HG03095 (cell line): ENCODE data around the gene CCL25.
"Not testable (repeated sequence)": the region's sequence is repeated elsewhere in the genome, so short reads cannot be mapped to it uniquely, and the experiment has no call there.

Experiments used
- ATAC-seq: cut with Tn5 transposase; IDR thresholded peaks from one replicate; pipeline ENCODE4 v1.9.1; 2021; ENCODE audit warnings: moderate library complexity; ENCODE audit not compliant: unreplicated experiment

Gene CCL25, protein sequence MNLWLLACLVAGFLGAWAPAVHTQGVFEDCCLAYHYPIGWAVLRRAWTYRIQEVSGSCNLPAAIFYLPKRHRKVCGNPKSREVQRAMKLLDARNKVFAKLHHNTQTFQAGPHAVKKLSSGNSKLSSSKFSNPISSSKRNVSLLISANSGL

DNA sequence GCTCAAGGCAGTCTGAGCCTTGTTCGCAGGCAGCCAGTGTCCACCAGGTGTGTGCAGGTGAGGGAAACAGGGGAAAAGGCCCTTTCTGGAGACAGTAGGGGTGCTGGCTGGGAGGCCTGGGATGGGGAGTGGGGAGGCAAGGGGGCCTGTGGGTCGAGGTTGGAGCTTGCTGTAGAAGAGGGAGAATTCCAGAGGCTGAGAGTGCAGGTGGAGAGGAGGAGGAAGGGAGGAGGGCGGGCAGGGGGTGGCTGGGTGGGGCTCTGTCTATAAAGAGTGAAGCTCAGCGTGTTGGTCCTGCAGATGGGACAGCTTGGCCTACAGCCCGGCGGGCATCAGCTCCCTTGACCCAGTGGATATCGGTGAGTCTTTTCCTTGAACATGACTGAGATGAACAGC, at the start of gene CCL25:
CCL25 (plus strand) TSS at position 297 of the 396 bp plus-strand sequence. CDS start 290 bp downstream, outside the sequence.
- no peak for ATAC-seq

DNA sequence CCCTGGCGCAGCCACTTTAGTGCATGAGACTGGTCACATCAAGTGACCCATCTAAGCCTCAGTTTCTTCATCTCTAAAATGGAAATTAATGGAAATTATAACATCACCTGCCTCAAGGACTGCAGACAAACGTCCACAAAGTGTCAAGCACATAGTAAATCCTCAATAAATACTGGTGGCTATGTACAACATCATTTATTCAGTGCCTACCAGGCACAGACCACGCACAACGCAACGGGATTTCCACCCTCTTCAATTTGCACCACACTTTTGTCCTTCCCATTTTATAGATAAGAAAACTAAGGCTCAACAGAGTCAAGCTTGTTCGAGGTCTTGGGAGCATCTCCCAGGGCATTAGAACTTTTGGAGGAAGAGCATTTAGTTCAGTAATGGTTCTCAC, 48.6 kb upstream of the CCL25 start:
- no peak for ATAC-seq

DNA sequence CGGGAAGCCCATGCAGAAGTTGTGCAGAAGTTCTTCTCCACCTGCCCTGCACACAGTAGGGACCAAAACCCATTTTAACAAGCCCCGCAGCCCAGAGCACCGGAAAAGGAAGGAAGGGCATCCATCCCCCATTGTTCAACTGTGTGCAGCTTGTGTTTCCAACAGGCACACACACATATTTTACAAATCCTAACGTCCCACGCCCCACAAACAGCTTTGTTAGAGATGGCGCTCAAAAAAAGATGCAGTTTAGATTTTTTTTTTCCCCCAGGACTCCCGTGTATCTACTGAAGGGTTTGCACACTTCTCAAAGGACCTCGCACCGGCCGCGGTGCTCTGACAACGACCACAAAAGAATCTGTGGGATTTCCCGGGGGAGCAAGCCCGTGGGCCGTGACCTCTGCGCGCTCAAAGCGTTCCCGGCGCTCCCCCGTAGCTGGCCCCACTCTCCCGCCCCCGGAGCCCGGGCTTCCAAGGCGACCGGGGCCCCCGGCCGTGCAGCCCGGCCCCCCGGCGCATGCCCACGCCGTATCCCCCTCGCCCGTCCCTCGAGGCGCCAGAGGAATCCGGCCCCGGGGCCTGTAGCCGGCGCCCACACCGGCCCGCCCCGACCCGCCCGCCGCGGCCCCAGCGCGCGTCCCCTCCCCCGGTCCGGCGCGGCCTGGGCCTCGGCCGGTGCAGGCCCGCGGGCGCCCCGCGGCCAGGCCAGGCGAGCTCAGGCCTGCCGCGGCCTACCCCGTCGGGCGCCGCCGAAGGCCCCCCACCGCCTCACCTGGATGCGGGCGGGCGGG, 47.6 kb upstream of the CCL25 start:
- peak; percentile 18 for ATAC-seq

DNA sequence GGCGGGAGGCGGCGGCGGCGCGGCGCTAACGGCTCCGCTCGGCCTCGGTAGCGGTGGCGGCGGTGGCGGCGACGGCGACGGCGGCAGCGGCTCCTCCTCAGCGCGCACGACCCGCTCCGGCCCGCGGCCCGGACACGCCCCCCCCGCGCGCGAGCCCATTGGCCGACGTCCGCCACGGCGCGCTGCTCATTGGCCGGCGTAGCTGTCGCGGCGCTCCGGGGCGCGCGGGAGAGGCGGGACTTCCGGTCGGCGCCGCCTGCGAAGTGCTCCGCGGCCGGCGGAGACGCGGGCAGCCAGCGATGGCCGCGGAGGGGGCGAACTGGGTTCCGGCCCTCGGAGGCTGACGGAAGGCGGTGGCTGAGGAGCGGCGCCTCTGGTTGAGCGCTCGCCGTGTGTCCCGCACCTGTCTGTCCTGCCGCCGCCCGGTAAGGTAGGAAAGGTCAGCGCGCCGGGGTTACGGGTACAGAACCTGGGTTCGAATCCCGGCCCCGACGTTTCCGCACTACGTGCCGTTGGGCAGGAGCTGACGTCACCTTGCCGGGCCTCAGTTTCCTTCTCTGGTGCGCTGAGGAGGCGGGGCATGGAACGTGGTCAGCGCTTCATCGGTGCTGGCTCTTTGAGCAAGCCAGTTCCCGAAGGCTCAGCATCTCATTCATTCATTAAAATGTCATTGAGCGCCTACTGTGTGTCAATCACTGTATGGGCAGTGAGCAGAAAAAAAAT, 46.9 kb upstream of the CCL25 start, which contains the start of gene ELAVL1:
ELAVL1 (minus strand) TSS at position 108 of the 723 bp plus-strand sequence. CDS start 13,826 bp downstream, outside the sequence.
- ATAC-seq, result peak; percentile 52

DNA sequence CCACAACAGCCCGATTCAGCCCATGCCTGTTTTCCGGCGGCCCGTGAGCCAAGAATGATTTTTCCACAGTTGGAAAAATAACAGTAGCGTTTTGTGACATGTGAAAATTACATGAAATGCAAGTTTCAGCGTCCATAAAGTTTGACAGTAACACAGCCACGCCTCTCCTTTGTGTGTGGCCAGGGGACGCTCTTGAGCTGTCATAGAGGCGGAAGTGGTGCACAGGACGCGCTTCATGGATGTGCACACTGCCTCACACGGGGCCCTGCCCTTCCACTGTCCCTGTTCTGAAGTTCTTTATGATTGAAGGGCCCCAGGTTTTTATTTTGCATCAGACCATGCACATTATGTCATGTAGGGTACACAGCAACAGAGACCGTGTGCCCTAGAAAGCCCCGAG, 34.8 kb upstream of the CCL25 start:
- no peak for ATAC-seq

DNA sequence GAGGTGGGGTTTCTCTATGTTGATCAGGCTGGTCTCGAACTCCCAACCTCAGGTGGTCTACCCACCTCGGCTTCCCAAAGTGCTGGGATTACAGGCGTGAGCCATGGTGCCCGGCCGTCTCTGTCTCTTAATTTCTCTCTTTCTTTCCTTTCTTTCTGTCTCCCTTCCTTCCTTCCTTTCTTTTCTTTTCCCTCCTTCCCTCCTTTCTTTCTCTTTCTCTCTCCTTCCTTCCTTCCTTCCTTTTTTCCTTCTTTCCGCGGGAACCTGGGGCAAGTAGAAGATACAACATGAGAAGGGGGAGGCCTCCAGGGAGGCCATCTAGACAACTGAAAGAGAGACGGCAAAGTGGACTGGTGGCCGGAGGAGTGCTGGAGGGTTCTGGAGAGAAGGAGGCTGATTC, 31.9 kb upstream of the CCL25 start:
- ATAC-seq, result no peak

DNA sequence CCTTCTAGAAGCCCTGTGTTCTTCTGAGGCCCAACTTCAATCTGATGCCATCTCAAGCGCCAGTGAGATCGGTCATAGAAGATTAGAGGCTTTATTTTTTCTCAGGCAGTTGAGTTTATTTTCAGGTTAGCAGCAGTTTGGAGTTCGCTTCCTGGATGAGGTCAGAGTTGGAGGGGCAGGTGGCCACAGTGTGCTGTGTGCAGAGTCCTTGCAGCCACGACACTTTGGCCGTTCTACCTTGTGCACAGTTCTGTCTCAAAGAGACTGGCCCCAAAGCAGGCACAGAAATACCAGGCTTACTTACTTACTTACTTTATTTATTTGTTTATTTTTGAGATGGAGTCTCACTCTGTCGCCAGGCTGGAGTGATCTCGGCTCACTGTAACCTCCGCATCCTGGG, 31.2 kb upstream of the CCL25 start:
- no peak for ATAC-seq

DNA sequence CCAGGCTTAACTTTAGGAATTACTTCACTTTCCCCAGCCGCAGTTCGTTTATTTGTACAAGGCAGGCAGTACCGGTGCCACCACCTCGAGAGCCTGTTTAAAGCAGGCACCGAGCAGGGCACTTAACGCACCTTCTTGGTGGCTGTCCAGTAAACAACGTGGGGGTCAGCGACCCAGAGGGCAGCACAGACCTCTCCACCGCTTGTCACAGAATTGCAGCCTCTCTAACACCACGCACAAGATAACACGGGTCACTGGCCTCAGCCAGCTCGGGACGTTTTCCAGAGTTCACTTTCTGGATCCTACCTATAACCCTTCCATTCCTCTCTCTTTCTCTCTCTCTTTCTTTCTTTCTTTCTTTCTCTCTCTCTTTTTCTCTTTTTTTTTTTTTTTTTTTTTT, 30.3 kb upstream of the CCL25 start:
- ATAC-seq, result no peak

DNA sequence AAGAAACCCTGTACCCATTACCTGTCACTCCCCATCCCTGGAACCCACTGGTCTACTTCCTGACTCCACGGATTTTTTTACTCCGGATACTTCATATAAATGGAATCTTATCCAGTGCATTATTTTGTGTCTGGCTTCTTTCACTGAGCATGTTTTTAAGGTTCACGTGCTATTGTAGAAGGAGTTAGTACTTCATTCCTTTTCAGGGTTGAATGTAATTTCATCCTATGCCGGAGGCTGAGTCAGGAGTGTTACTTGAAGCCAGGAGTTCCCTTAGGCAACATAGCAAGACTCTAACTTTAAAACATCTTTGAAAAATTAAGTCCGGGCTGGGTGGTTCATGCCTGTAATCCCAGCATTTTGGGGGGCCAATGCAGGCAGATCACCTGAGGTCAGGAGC, 29.2 kb upstream of the CCL25 start:
- no peak for ATAC-seq

DNA sequence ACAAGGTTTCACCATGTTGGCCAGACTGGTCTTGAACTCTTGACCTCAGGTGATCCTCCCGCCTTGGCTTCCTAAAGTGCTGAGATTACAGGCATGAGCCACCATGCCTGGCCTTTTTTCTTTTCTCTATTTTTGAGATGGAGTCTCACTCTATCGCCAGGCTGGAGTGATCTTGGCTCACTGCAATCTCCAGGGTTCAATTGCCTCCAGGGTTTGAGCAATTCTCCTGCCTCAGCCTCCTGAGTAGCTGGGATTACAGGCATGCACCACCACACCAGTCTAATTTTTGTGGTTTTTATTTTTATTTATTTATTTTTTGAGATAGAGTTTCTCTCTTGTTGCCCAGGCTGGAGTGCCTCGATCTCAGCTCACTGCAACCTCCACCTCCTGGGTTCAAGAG, 28.3 kb upstream of the CCL25 start:
- ATAC-seq, result not testable (repeated sequence)

DNA sequence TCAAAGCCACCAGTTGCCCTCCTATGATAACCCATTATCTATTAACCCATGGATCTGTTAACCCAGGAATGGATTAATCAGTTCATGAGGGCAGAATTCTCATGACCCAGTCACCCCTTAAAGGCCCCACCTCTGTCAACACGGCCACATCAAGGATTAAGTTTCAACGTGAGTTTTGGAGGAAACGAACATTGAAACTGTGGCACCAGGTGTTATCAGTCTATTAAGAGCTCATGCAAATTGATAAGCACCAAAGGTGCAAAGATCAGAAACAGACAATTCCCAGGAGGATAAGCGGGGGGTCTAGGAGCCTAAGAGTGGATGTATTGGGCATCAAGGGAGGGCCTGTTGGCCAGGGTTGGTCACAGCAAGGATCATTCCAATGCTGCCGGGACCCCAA, 27.2 kb upstream of the CCL25 start:
- no peak for ATAC-seq

DNA sequence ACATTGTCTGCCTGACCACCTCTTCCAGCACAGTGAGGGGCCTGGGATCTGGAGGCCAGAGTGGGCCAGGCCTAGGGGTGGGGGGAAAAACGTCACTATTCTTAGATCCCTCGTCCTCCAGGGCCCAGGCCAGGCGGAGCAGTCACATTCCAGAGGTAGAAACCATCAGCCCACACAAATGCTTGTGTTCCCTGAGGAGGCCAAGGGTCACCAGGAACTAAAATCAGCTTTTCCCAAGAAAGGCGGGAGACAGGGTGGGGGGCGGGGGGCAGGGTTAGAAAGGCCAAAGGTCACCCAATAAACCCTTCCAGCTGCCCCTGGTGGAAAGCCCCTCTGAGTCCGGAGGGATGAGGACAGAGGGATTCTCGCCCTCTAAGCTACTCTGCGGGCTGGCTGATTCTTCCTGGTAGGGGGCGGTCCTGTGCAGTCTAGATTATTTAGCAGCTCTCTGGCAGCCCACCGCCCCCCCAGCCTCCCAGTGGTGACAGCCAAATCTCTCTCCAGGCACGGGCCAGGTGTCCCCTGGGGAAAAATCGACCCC, 23.5 kb upstream of the CCL25 start:
- ATAC-seq, result no peak

DNA sequence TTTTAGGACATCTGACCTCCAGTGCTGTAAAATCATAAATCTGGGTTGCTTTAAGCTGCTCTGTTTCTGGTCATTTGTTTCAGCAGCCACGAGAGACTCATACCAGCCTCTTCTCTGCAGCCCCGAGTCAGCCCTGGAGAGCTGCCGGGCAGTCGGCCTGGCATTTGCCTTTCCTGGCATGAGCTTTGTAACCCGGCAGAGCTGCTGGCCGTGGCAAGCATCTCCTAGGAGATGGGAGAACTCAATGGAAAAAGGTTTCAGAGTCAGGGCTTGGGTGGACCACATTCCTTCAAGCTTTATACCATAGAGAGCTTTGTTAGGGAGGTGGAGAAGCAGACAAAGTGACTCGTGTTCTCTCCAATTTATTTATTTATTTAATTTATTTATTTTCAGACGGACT, 21.6 kb upstream of the CCL25 start:
- ATAC-seq, result no peak

DNA sequence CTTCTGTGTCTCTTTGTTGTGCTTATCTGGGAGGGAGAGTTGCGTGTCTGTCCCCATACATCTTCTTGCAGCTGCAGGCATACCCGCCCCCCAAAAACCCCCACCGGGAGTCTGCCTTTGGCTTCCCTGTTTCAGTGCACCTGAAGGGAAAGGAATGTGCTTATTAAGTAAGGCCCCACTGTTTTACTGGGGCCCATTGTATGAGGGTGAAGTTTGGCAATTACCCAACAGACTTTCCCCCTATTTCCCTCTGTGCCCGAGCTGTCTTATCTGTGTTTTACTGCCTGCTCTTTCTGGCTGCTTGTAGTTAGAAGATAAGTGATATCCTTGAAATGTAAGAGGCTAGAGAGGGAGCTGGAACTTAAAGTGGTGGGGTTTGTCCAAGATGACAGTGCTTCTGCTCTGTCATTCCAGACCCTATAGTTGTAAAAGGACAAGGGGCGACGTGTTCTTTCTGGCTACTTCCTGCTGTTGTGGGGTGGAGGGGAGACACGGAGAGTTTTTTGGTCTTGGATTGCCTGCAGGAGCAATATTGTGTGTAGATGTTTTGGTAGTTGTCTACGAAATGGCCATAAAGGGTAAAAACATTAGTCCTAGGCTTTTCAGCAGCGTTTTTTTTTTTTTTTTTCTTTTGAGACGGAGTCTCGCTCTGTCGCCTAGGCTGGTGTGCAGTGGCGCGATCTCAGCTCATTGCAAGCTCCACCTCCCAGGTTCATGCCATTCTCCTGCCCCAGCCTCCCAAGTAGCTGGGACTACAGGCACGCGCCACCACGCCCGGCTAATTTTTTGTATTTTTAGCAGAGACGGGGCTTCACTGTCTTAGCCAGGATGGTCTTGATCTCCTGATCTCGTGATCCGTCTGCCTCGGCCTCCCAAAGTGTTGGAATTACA, 19.0 kb upstream of the CCL25 start:
- not testable (repeated sequence) for ATAC-seq

DNA sequence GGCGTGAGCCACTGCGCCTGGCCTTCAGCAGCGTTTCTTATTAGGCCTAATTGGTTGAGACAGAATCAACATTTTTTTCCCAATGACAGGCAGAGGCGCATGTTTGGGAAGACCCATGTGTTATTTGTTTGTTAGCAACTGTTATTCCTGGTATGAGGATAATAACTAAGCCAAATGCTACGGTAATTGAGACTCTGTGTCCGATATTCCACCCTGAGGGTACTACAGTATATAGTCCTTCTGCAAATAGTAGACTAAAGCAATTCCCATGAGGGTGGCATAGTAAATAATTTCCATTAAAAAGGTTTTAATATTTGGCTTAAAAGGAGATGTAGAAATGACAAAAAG, 18.4 kb upstream of the CCL25 start:
- ATAC-seq, result no peak

DNA sequence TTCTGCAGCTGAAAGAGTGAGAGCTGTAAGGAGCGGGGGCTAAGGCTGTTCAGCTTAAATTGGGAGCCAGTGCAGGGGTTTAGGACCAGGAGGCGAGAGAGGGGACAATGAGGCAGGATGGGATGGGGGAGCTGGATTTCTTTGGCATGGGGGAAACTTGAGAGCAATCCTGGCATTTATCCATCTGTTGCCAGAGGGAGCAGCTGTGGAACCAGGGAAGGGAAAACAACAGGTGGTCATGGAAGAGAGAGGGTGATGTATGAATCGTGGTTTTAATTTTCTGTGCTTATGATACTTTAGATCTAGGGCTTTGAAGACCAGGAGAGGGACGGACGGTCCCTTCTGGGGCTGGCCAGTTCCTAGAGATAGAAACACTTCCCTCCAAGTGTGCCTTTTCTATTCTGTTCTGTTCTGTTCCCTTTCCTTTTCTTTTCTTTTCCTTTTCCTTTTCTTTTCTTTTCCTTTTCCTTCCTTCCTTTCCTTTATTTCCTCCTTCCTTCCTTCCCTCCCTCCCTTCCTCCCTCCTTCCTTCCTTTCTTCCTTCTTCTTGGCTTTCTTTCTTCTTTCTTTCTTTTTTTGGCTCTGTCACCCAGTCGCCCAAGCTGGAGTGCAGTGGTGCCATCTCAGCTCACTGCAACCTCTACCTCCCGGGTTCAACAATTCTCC, 16.0 kb upstream of the CCL25 start:
- no peak for ATAC-seq

DNA sequence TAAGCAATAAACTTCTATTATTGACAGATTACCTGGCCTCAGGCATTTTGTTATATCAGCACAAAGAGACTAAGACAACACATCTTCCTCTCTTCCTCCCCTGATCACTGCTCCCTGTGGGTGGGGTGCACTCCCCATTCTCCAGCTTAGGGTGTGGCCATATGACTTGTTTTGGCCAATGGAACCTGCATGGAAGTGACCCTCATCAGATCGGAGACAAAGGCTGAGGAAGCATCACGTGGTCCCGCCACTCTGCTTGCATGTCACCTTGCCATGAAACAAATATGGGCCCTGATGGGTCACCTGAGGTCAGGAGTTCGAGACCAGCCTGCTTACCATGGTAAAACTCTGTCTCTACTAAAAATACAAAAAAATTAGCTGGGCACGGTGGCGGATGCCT, 13.7 kb upstream of the CCL25 start:
- ATAC-seq, result no peak

DNA sequence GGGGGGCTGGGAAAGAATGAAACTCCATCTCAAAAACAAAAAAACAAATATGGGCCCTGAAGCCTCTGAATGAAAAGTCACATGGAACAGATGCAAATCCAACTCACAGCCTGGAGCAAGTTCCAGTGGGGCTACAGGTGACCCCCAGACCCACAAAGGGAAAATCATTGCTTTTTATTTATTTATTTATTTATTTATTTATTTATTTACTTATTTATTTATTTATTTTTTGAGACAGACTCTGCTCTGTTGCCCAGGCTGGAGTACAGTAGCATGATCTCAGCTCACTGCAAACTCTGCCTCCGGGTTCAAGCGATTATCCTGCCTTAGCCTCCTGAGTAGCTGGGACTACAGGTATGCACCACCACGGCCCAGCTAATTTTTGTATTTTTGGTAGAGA, 13.3 kb upstream of the CCL25 start:
- no peak for ATAC-seq

DNA sequence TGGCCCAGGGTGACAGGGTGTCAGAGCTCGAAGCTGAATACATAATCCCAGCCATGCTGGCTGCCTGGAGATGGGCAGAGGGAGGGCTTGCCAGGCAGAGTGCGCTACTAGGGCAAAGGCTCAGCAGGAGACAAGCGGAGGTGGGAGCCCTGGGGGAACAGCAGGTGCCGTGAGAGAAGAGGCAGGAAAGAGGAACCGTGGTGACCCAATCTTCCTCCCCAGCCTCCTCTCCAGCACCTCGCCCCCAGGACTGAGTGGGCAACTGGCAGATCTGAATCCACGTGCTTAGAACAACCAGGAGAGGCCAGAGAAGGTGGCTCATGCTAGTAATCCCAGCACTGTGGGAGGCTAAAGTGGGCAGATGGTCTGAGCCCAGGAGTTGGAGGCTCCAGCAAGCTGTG, 11.0 kb upstream of the CCL25 start:
- ATAC-seq, result no peak

DNA sequence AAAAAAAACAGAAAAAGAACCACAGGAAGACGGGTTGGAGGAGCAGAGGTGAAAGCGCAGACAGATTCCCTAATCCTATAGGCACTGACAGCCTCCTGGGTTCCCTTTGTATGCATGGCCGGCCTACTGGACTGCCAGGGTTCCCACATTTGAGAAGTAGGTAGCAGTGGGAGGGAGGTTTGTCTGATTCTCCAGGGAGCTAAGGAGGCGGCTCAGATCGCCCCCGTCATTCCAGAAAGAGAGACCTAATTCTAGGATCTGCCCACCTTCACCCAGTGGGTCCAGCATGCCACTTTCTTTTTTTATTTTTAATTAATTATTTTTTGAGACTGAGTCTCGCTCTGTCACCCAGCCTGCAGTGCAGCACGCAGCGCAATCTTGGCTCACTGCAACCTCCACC, 9.7 kb upstream of the CCL25 start:
- no peak for ATAC-seq
